ENCODE results near the gene P3H2. TPM values are rescaled to one million over a fixed set of nuclear protein-coding genes. Genes with fewer than 3 reads are reported as not detected.

Gene P3H2
- total RNA-seq, 1 donor from 2014 or later = 61.9 TPM

GRCh38 chr3:189909573-189909972 lies 211.1 kb downstream of the P3H2 start:
- no peaks in the 10 kb centered on the region for H3K27me3 ChIP-seq (ENCODE audit: low read depth)
- H3K4me1 ChIP-seq = no peaks in the 10 kb centered on the region
- no peak for ATAC-seq
- H3K9me3 ChIP-seq = no peaks in the 10 kb centered on the region
- intact Hi-C loops (cut with DNase I) = no loop called here
- no peak overlapping the region for H3K4me3 ChIP-seq
- H3K36me3 ChIP-seq = no peaks in the 10 kb centered on the region
- TF ChIP-seq, protein P1, sequence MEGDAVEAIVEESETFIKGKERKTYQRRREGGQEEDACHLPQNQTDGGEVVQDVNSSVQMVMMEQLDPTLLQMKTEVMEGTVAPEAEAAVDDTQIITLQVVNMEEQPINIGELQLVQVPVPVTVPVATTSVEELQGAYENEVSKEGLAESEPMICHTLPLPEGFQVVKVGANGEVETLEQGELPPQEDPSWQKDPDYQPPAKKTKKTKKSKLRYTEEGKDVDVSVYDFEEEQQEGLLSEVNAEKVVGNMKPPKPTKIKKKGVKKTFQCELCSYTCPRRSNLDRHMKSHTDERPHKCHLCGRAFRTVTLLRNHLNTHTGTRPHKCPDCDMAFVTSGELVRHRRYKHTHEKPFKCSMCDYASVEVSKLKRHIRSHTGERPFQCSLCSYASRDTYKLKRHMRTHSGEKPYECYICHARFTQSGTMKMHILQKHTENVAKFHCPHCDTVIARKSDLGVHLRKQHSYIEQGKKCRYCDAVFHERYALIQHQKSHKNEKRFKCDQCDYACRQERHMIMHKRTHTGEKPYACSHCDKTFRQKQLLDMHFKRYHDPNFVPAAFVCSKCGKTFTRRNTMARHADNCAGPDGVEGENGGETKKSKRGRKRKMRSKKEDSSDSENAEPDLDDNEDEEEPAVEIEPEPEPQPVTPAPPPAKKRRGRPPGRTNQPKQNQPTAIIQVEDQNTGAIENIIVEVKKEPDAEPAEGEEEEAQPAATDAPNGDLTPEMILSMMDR (IDR thresholded peaks at IDR 0.05) = no peak
- no peak overlapping the region for H3K27ac ChIP-seq
- DNase-seq = no peak

DNA sequence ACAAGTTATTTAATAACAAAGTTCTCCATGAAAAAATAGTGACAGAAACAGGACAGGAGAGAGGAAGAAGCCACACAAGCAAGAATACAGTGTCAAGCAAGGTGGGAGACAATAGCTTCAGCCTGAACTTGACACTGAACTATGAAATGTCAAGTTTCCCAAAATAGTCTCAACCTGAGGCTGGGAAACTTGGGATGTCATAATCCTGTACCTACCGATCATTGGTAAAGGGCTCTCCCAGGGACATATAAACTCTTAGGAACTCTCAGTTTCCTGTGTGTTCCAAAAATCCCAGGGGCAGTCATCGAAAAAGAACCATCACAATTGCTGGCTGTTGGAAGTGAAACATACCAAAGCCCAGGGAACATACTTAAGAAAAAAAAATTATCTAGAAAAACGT lies 211.6 kb downstream of the P3H2 start:
- Histone ChIP-seq H3K9me3 (no peaks in the 10 kb centered on the region), H3K4me3 (no peak overlapping the region), H3K27ac (no peak overlapping the region), H3K27me3 (ENCODE audit: low read depth) (no peaks in the 10 kb centered on the region), H3K4me1 (no peaks in the 10 kb centered on the region), H3K36me3 (no peaks in the 10 kb centered on the region)
- ATAC-seq = no peak
- intact Hi-C loops (cut with DNase I) = no loop called here
- no peak for DNase-seq
- TF ChIP-seq, protein P1 (IDR thresholded peaks at IDR 0.05) = no peak

- no peaks in the 10 kb centered on the region for H3K4me1 ChIP-seq
- no peak overlapping the region for H3K4me3 ChIP-seq
- H3K27me3 ChIP-seq (ENCODE audit: low read depth) = no peaks in the 10 kb centered on the region
- DNase-seq (no peak), ATAC-seq (no peak)
- H3K36me3 ChIP-seq = no peaks in the 10 kb centered on the region
- H3K27ac ChIP-seq = no peak overlapping the region
- H3K9me3 ChIP-seq = no peaks in the 10 kb centered on the region
- TF ChIP-seq, protein P1 (IDR thresholded peaks at IDR 0.05) = no peak
- intact Hi-C loops (cut with DNase I) = no loop called here
Measured at GRCh38 chr3:189908646-189909045, 212.1 kb downstream of the P3H2 start.

- no peak overlapping the region for H3K4me3 ChIP-seq
- DNase-seq (no peak), ATAC-seq (no peak)
- no peaks in the 10 kb centered on the region for H3K4me1 ChIP-seq
- TF ChIP-seq, protein P1 (IDR thresholded peaks at IDR 0.05) = no peak
- H3K9me3 ChIP-seq = no peaks in the 10 kb centered on the region
- no peaks in the 10 kb centered on the region for H3K27me3 ChIP-seq (ENCODE audit: low read depth)
- intact Hi-C loops (cut with DNase I) = no loop called here
- H3K27ac ChIP-seq = no peak overlapping the region
- H3K36me3 ChIP-seq = no peaks in the 10 kb centered on the region
Measured at GRCh38 chr3:189907803-189908202, 212.9 kb downstream of the P3H2 start.

Other genes with a start within 250 kb of the P3H2 start
- gene CLDN1, start 201.5 kb upstream of the P3H2 start, total RNA-seq = 5.2 TPM

Data from lower lobe of right lung (tissue), 2 donors.